ENCODE data around the gene CPEB1.

Gene CPEB1

GRCh38 chr15:82595203-82595602, 52.0 kb downstream of the CPEB1 start:
- DNase-seq (ENCODE audit: low read depth in 2 of 2) = no peak

GRCh38 chr15:82587805-82588204, 59.4 kb downstream of the CPEB1 start:
- DNase-seq (ENCODE audit: low read depth in 2 of 2) = no peak

GRCh38 chr15:82585072-82585471, 62.1 kb downstream of the CPEB1 start:
- no peak for DNase-seq (ENCODE audit: low read depth in 2 of 2)

GRCh38 chr15:82580713-82581112, 66.5 kb downstream of the CPEB1 start:
- no peak for DNase-seq (ENCODE audit: low read depth in 2 of 2)

GRCh38 chr15:82575335-82575734, 71.8 kb downstream of the CPEB1 start:
- no peak for DNase-seq (ENCODE audit: low read depth in 2 of 2)

- DNase-seq (ENCODE audit: low read depth in 2 of 2) = no peak
Measured at GRCh38 chr15:82572986-82573385, 74.2 kb downstream of the CPEB1 start.

- no peak for DNase-seq (ENCODE audit: low read depth in 2 of 2)
Measured at GRCh38 chr15:82572311-82572710, 74.9 kb downstream of the CPEB1 start.

GRCh38 chr15:82571722-82572222, 75.4 kb downstream of the CPEB1 start:
- no peak for DNase-seq (ENCODE audit: low read depth in 2 of 2)

GRCh38 chr15:82570721-82571508, 76.2 kb downstream of the CPEB1 start:
- DNase-seq (ENCODE audit: low read depth in 2 of 2) = no peak

- DNase-seq (ENCODE audit: low read depth in 2 of 2) = no peak
Measured at GRCh38 chr15:82569834-82570233, 77.3 kb downstream of the CPEB1 start.

GRCh38 chr15:82568986-82569385, 78.2 kb downstream of the CPEB1 start:
- DNase-seq (ENCODE audit: low read depth in 2 of 2) = no peak

- no peak for DNase-seq (ENCODE audit: low read depth in 2 of 2)
Measured at GRCh38 chr15:82567661-82568060, 79.5 kb downstream of the CPEB1 start.

- DNase-seq (ENCODE audit: low read depth in 2 of 2) = no peak
Measured at GRCh38 chr15:82566690-82567089, 80.5 kb downstream of the CPEB1 start.

GRCh38 chr15:82558502-82558901, 88.7 kb downstream of the CPEB1 start:
- DNase-seq (ENCODE audit: low read depth in 2 of 2) = no peak

GRCh38 chr15:82556315-82557035, 90.7 kb downstream of the CPEB1 start:
- DNase-seq (ENCODE audit: low read depth in 2 of 2) = no peak

GRCh38 chr15:82554849-82555248, 92.3 kb downstream of the CPEB1 start:
- no peak for DNase-seq (ENCODE audit: low read depth in 2 of 2)

GRCh38 chr15:82554351-82554750, 92.8 kb downstream of the CPEB1 start:
- DNase-seq (ENCODE audit: low read depth in 2 of 2) = no peak

- no peak for DNase-seq (ENCODE audit: low read depth in 2 of 2)
Measured at GRCh38 chr15:82553846-82554245, 93.3 kb downstream of the CPEB1 start.

- no peak for DNase-seq (ENCODE audit: low read depth in 2 of 2)
Measured at GRCh38 chr15:82552861-82553260, 94.3 kb downstream of the CPEB1 start.

GRCh38 chr15:82551646-82552247, 95.4 kb downstream of the CPEB1 start:
- DNase-seq (ENCODE audit: low read depth in 2 of 2) = no peak

GRCh38 chr15:82549199-82549665, 97.9 kb downstream of the CPEB1 start:
- no peak for DNase-seq (ENCODE audit: low read depth in 2 of 2)

GRCh38 chr15:82548700-82549099, 98.5 kb downstream of the CPEB1 start:
- DNase-seq (ENCODE audit: low read depth in 2 of 2) = no peak

GRCh38 chr15:82545478-82545877, 101.7 kb downstream of the CPEB1 start:
- DNase-seq (ENCODE audit: low read depth in 2 of 2) = no peak

Data from activated CD4-positive, alpha-beta T cell treated with anti-CD3 and anti-CD28 coated beads for 24 hours (primary cell).